GM12878 (cell line): Measurements from ENCODE around the gene ABHD1. TPM values are rescaled to one million over a fixed set of nuclear protein-coding genes. Genes with fewer than 3 reads are reported as not detected.

Source experiments
- ATAC-seq: fragments of 200-7000 bp; cut with Tn5 transposase; 3 replicates; pipeline ENCODE4 v1.9.1; 2020; ENCODE audit warnings: mild to moderate bottlenecking, moderate library complexity
- BruUV-seq: library from RNA; stranded (reverse); fragments of 400-500 nt; replicated peaks from 2 replicates; lab custom pipeline; 2021; lab: Mats Ljungman, UMichigan
- CTCF ChIA-PET: fragments of 300-600 bp; sonication (Branson Sonifier 250); formaldehyde crosslinking; extraction: SDS; loops from one replicate; lab custom pipeline; 2021; ENCODE audit warnings: inconsistent platforms; lab: Yijun Ruan, JAX
- POLR2A ChIA-PET: fragments of 350-600 bp; formaldehyde crosslinking; extraction: SDS; loops from one replicate; lab custom pipeline; 2021; ENCODE audit warnings: inconsistent platforms; lab: Charles Lee
- RAD21 ChIA-PET: fragments of 300-600 bp; sonication (Branson Sonifier 250); formaldehyde crosslinking; loops from one replicate; lab custom pipeline; 2023; ENCODE audit warnings: antibody characterized with exemption; ENCODE audit not compliant: unreplicated experiment; lab: Charles Lee
- SMC1A ChIA-PET: fragments of 300-600 bp; sonication (Branson Sonifier 250); formaldehyde crosslinking; loops from one replicate; lab custom pipeline; 2023; ENCODE audit not compliant: unreplicated experiment, uncharacterized antibody; lab: Charles Lee
- DNase-seq: peaks from one replicate; pipeline ENCODE4 v3.0.0-alpha.2; 2011; ENCODE audit warnings: low read depth, low spot score
- FAIRE-seq: peaks from 3 replicates; lab custom pipeline; 2011; peaks lifted over from hg19 to GRCh38; lab: Jason Lieb, UNC
- H2AFZ ChIP-seq: 2 replicates; pipeline ENCODE4 v1.6.0; 2011; ENCODE audit warnings: low read depth, low read length, control low read depth; ENCODE audit not compliant: control insufficient read depth
- H3K27ac ChIP-seq: 2 replicates; pipeline ENCODE4 v1.5.1; 2011; ENCODE audit warnings: control low read depth; ENCODE audit not compliant: control insufficient read depth, insufficient read depth
- H3K27me3 ChIP-seq, 2 experiments: replicated peaks in 1 of 2; 2 replicates each; pipeline versions ENCODE4 v1.6.0 to v1.6.1; 2011; ENCODE audit warnings: low read length in 1 of 2; ENCODE audit not compliant: control insufficient read depth in 2 of 2, insufficient read depth in 2 of 2
- H3K36me3 ChIP-seq, 2 experiments: 2 replicates each; pipeline ENCODE4 v1.5.1; 2011; ENCODE audit warnings: low read length in 1 of 2; ENCODE audit not compliant: control insufficient read depth in 2 of 2, insufficient read depth in 2 of 2
- H3K4me1 ChIP-seq: 2 replicates; pipeline ENCODE4 v1.6.1; 2011; ENCODE audit warnings: mild to moderate bottlenecking, low read length, moderate library complexity, mixed read lengths; ENCODE audit not compliant: control insufficient read depth, insufficient read depth
- H3K4me2 ChIP-seq: 2 replicates; pipeline ENCODE4 v1.6.0; 2011; ENCODE audit warnings: control low read depth; ENCODE audit not compliant: control insufficient read depth, insufficient read depth
- H3K4me3 ChIP-seq: fragments of 200-600 bp; sonication (generic); 2 replicates; pipeline ENCODE4 v1.5.1; 2016
- H3K79me2 ChIP-seq: 2 replicates; pipeline ENCODE4 v1.6.0; 2011; ENCODE audit warnings: low read length; ENCODE audit not compliant: control insufficient read depth, insufficient read depth
- H3K9ac ChIP-seq: 2 replicates; pipeline ENCODE4 v1.8.0; 2011; ENCODE audit warnings: low read length, control low read depth, mixed read lengths; ENCODE audit not compliant: control insufficient read depth, insufficient read depth
- H3K9me3 ChIP-seq: replicated peaks from 3 replicates; pipeline ENCODE4 v1.5.1; 2011; ENCODE audit warnings: mild to moderate bottlenecking, low read length; ENCODE audit not compliant: control insufficient read depth, insufficient read depth
- H4K20me1 ChIP-seq: 2 replicates; pipeline ENCODE4 v1.6.0; 2011; ENCODE audit not compliant: control insufficient read depth, insufficient read depth
- CBX3 ChIP-seq: fragments of 200-600 bp; sonication (generic); IDR thresholded peaks from 2 replicates; pipeline ENCODE4 v1.6.1; 2016; ENCODE audit warnings: low read depth, borderline replicate concordance
- HDAC6 ChIP-seq: fragments of 200-600 bp; sonication (generic); IDR thresholded peaks from one replicate; pipeline ENCODE4 v1.8.0; 2017; ENCODE audit warnings: antibody characterized with exemption; ENCODE audit not compliant: unreplicated experiment
- NFYB ChIP-seq: IDR thresholded peaks from 2 replicates; pipeline ENCODE4 v1.6.1; 2011; ENCODE audit warnings: low read depth, mild to moderate bottlenecking, low read length, improper control_type of control experiment, moderate library complexity; ENCODE audit not compliant: insufficient read depth
- YY1 ChIP-seq: IDR thresholded peaks from 2 replicates; pipeline ENCODE4 v1.6.1; 2011; ENCODE audit warnings: low read depth, mild to moderate bottlenecking, low read length
- WGBS: methylation state at CpG from one replicate; pipeline ENCODE4 v1.1.6; 2016; ENCODE audit warnings: low lambda C conversion rate; ENCODE audit not compliant: insufficient replicate concordance, insufficient coverage; ENCODE audit errors: missing lambda C conversion rate; 5-methylcytosine and 5-hydroxymethylcytosine counted together
- in situ Hi-C: fragments of 300-500 bp; cut with MboI; formaldehyde crosslinking; loops from 9 replicates; pipeline ENCODE4 v1.14.3; 2018; ENCODE audit warnings: mixed read lengths
- intact Hi-C: fragments of 100-400 bp; cut with micrococcal nuclease; formaldehyde crosslinking; loops from one replicate; pipeline ENCODE4 v1.14.2; 2022; ENCODE audit not compliant: unreplicated experiment
- polyA plus RNA-seq, 11 experiments: library from polyadenylated mRNA; depleted of rRNA in 4 of 11; unstranded in 6 of 11; stranded (reverse) in 5 of 11; fragments of >200 nt; fragmentation: Nextera tagmentation in 4 of 11; fragmentation: Illumina TruSeq in 1 of 11; extraction: Ambion mirVana in 4 of 11; extraction: Trizol in 1 of 11; gene quantifications; 1 replicate in 1 of 11; 2 replicates in 10 of 11; pipeline versions ENCODE4 v1.2.1 to v1.2.3, GENCODE V29; 2011 to 2016; ENCODE audit warnings: inconsistent platforms in 2 of 11, missing spikeins in 2 of 11, low read depth in 1 of 11
- total RNA-seq, 4 experiments: library from RNA; depleted of rRNA in 3 of 4; stranded (reverse); fragments of >200 nt in 3 of 4; fragmentation: Illumina TruSeq in 1 of 4; extraction: Trizol in 1 of 4; gene quantifications; 2 replicates each; pipeline versions ENCODE4 v1.2.1 to v1.2.3, GENCODE V29; 2013 to 2021
- TF ChIP-seq, protein P1 (sequence below): fragments of 450-650 bp; IDR thresholded peaks from 2 replicates; pipeline ENCODE4 v1.6.1; 2017; ENCODE audit warnings: mild to moderate bottlenecking, moderate library complexity
- TF ChIP-seq, protein P2 (sequence below): fragments of 450-650 bp; formaldehyde crosslinking; IDR thresholded peaks from 2 replicates; pipeline ENCODE4 v1.4.0; 2022; ENCODE audit warnings: mild to moderate bottlenecking, moderate library complexity

Gene ABHD1
- total and polyA plus RNA-seq, 10 of the 15 experiments (the other 5 are each of a cell fraction or from before 2014, with no cell fraction given), result 0.04 to 0.35 (median 0.17) TPM; not detected in 2

DNA sequence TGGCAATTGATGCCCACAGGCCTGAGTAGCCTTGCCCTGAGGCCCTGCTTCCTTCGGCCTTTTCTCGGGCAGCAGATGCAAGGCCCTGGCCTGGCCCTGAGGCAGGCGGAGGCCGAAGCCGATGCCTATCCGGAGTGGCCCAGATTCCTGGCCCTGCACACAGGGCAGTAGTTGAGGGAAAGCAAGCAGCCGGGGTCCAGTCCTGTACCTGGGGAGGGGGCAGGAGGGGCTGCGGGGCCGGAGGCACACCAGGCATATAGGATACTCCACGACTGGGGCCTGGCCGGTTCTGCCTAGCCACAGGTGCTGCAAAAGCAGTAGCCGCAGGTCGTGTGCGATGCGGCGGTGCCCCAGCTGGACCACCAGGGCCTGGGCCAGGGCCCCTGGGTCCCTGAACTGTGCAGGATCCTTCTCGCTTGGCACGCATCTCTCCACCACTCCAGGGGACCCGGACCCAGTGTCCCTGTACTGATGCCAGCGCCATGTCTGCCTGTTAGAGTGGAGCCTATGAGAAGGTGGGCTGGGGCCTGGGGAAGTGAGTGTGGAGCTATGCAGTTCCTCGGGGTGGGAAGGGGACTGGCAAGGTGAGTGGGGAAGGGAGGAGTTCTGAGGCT is 13.8 kb downstream of the ABHD1 start:
- Histone ChIP-seq H3K4me1 (peaks cover 8% of the 10 kb centered on the region), H3K27ac (no peak overlapping the region), H3K36me3 (0 out of 4 replicates have a peak, but pooled peaks cover 0 to 2% of the 10 kb centered on the region in 2 experiments), H4K20me1 (no peaks in the 10 kb centered on the region), H3K79me2 (peaks cover 19% of the 10 kb centered on the region), H2AFZ (no peak overlapping the region), H3K4me3 (no peak overlapping the region), H3K9ac (no peak overlapping the region), H3K4me2 (no peak overlapping the region), H3K27me3 (no peaks in the 10 kb centered on the region), H3K9me3 (no peaks in the 10 kb centered on the region)
- DNase-seq (no peak), FAIRE-seq (no peak), ATAC-seq (no peak)
- in situ Hi-C loops, result no loop called here
- BruUV-seq, result no TSS peak
- CTCF ChIA-PET, result no interaction called here
- POLR2A ChIA-PET, result no interaction called here
- SMC1A ChIA-PET, result no interaction called here
- intact Hi-C loops, result no loop called here
- RAD21 ChIA-PET, result no interaction called here
- WGBS, result 77% methylated on average over 21 of the region's 21 CpGs
- TF ChIP-seq NFYB (no peak), YY1 (no peak), HDAC6 (no peak), CBX3 (no peak)
- TF ChIP-seq, protein P1, sequence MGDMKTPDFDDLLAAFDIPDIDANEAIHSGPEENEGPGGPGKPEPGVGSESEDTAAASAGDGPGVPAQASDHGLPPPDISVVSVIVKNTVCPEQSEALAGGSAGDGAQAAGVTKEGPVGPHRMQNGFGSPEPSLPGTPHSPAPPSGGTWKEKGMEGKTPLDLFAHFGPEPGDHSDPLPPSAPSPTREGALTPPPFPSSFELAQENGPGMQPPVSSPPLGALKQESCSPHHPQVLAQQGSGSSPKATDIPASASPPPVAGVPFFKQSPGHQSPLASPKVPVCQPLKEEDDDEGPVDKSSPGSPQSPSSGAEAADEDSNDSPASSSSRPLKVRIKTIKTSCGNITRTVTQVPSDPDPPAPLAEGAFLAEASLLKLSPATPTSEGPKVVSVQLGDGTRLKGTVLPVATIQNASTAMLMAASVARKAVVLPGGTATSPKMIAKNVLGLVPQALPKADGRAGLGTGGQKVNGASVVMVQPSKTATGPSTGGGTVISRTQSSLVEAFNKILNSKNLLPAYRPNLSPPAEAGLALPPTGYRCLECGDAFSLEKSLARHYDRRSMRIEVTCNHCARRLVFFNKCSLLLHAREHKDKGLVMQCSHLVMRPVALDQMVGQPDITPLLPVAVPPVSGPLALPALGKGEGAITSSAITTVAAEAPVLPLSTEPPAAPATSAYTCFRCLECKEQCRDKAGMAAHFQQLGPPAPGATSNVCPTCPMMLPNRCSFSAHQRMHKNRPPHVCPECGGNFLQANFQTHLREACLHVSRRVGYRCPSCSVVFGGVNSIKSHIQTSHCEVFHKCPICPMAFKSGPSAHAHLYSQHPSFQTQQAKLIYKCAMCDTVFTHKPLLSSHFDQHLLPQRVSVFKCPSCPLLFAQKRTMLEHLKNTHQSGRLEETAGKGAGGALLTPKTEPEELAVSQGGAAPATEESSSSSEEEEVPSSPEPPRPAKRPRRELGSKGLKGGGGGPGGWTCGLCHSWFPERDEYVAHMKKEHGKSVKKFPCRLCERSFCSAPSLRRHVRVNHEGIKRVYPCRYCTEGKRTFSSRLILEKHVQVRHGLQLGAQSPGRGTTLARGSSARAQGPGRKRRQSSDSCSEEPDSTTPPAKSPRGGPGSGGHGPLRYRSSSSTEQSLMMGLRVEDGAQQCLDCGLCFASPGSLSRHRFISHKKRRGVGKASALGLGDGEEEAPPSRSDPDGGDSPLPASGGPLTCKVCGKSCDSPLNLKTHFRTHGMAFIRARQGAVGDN, result no peak
- TF ChIP-seq, protein P2, sequence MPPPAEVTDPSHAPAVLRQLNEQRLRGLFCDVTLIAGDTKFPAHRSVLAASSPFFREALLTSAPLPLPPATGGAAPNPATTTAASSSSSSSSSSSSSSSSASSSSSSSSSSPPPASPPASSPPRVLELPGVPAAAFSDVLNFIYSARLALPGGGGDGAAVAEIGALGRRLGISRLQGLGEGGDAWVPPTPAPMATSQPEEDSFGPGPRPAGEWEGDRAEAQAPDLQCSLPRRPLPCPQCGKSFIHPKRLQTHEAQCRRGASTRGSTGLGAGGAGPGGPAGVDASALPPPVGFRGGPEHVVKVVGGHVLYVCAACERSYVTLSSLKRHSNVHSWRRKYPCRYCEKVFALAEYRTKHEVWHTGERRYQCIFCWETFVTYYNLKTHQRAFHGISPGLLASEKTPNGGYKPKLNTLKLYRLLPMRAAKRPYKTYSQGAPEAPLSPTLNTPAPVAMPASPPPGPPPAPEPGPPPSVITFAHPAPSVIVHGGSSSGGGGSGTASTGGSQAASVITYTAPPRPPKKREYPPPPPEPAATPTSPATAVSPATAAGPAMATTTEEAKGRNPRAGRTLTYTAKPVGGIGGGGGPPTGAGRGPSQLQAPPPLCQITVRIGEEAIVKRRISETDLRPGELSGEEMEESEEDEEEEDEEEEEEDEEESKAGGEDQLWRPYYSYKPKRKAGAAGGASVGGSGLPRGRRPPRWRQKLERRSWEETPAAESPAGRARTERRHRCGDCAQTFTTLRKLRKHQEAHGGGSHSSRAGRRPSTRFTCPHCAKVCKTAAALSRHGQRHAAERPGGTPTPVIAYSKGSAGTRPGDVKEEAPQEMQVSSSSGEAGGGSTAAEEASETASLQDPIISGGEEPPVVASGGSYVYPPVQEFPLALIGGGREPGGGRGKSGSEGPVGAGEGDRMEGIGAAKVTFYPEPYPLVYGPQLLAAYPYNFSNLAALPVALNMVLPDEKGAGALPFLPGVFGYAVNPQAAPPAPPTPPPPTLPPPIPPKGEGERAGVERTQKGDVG (CRISPR knock-in tag), result no peak
